SK-N-MC (cell line): Measurements from ENCODE around the gene NCOA3.

ENCODE experiments used
- DNase-seq: peaks from one replicate; pipeline ENCODE4 v3.0.0-alpha.2; 2011; ENCODE audit warnings: low read depth, low spot score
- H3K27ac ChIP-seq: fragments of 200-600 bp; sonication (generic); 2 replicates; pipeline ENCODE4 v1.5.1; 2016; ENCODE audit warnings: mixed run types
- H3K36me3 ChIP-seq: fragments of 200-600 bp; sonication (generic); 2 replicates; pipeline ENCODE4 v1.6.1; 2017; ENCODE audit warnings: antibody characterized with exemption, low read length, mixed read lengths; ENCODE audit not compliant: insufficient read depth
- H3K4me3 ChIP-seq: fragments of 200-600 bp; sonication (generic); 2 replicates; pipeline ENCODE4 v1.5.1; 2016
- H3K9ac ChIP-seq: fragments of 200-600 bp; sonication (generic); 2 replicates; pipeline ENCODE4 v1.8.0; 2017; ENCODE audit warnings: mixed run types, mixed read lengths; ENCODE audit not compliant: insufficient read length
- H3K9me3 ChIP-seq: fragments of 200-600 bp; sonication (generic); 2 replicates; pipeline ENCODE4 v1.6.1; 2017; ENCODE audit warnings: low read depth, mild to moderate bottlenecking, antibody characterized with exemption, low read length, moderate library complexity, mixed read lengths
- EZH2 ChIP-seq: fragments of 200-600 bp; sonication (generic); IDR thresholded peaks from one replicate; pipeline ENCODE4 v1.6.1; 2017; ENCODE audit warnings: antibody characterized with exemption
- FOXP2 ChIP-seq: optimal IDR thresholded peaks from 2 replicates; pipeline ENCODE3; 2011; ENCODE audit warnings: mild to moderate bottlenecking, moderate library complexity; ENCODE audit not compliant: insufficient read depth; ENCODE audit errors: extremely low read length, control extremely low read depth
- POLR2AphosphoS5 ChIP-seq: IDR thresholded peaks from 2 replicates; pipeline ENCODE4 v1.6.1; 2012; ENCODE audit warnings: mild to moderate bottlenecking, low read depth, low read length, borderline replicate concordance

The NCOA3 gene

DNA sequence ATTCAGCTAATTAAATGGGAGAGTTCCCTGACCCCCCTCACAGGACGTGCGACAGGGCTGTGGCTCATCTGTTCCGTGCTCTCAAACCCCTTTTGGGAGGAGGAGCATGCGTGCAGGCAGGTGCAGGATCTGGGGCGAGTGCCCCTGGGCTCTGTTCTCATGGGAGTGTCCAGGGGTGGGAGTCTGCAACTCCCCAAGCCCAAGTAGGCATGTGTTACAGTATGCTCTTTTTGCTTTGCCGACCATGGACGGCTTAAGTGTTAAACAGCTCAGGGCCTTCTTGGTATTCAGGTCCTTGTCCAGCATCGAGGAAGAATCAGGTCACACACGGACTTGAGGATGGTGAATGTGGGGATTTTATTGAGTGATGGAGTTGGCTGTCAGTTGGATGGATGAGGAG lies 101.6 kb downstream of the NCOA3 start:
- Histone ChIP-seq H3K9ac (no peak overlapping the region), H3K27ac (no peak overlapping the region), H3K36me3 (no peaks in the 10 kb centered on the region), H3K4me3 (no peak overlapping the region), H3K9me3 (no peaks in the 10 kb centered on the region)
- TF ChIP-seq EZH2 (no peak), FOXP2 (no peak), POLR2AphosphoS5 (no peak)
- no peak for DNase-seq

DNA sequence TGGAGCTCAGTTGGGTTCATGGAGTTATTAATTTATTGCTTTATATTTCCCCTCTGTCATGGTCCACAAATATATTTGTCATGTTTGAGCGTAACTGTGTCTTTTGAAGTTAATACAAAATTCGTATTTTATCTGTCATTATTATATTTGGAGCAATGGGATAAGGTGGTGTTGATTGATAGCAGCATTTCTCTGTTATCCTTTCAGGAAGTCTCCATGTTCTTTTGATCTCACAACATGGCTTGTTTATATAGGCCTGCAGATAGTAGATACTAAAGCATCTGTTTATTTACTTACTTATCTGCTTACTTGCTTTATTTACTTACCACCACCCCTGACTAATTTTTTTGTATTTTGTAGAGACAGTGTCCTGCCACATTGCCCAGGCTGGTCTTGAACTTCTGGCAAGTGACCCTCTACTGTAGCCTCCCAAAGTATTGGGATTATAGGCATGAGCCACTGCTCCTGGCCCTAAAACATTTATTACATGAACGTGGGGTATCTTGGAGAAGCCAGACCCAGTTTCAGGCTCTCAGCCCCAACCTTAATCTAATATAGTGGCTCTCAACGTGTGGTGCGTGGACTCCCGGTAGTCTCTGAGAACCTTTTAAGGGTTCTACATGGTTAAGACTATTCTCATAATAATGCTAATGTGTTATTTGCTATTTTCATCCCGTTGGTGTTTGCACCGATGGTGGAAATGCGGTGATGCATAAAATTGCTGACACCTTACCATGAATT lies 104.2 kb downstream of the NCOA3 start:
- H3K27ac ChIP-seq = no peak overlapping the region
- TF ChIP-seq EZH2 (no peak), POLR2AphosphoS5 (no peak), FOXP2 (no peak)
- no peaks in the 10 kb centered on the region for H3K9me3 ChIP-seq
- no peak overlapping the region for H3K9ac ChIP-seq
- H3K4me3 ChIP-seq = no peak overlapping the region
- no peaks in the 10 kb centered on the region for H3K36me3 ChIP-seq
- no peak for DNase-seq

DNA sequence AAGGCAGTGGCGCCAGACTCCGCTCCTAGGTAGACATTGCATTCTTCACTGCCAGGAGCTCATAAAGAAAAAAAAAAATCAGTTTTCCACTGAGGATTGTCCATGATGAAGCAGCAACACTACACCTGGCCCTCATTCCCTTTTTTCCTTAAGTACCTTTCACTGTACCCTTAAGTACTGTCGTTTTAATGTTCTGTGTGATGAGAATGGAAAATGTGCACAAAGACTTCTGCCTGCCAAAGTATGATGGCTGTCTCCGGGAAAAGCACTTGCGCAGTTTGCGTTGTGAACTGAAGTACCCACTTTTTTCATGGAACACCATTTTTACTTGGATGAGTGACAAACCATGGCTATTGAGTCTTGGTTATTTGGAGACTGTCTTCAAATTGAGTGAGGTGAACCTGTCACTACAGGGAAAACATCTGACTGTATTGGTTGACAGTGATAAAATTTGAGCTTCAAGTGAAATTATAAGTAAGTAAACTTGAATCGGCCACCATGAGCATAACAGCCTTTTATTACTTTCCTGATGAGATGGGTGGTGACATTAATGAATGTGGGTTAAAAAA lies 104.8 kb downstream of the NCOA3 start:
- no peaks in the 10 kb centered on the region for H3K9me3 ChIP-seq
- DNase-seq = no peak
- peak overlapping the region; percentile 81 for H3K27ac ChIP-seq
- no peaks in the 10 kb centered on the region for H3K36me3 ChIP-seq
- TF ChIP-seq EZH2 = no peak
- H3K4me3 ChIP-seq = no peak overlapping the region
- H3K9ac ChIP-seq = no peak overlapping the region

DNA sequence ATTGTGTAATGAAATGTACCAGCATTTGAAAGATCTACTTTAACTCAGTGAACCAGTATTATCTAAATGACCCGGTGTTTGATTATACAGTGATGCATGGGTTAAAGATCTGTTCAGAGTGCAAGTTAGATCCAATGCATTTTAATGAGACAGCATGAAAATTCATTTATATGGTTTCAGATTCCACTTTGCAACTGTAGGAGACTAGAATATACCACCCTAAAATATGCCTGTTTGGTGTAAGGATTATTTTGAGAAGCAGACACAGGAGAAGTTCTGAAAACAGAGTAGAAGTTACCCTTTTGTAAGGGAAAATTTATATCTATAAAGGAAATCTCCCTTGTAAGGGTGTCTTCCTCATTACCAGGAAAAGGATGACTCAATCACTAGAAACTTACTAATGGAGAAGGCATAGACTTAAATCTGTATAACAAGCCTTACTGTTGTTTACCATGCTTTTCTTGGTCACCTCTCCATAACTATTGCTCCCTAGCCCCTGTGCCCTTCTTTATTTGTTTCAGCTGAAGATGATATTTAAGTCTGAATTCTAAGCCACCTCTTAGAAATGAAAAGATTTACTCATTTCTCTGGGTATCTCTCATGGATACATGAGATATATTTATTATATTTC lies 105.4 kb downstream of the NCOA3 start:
- no peaks in the 10 kb centered on the region for H3K9me3 ChIP-seq
- no peak overlapping the region for H3K4me3 ChIP-seq
- DNase-seq = peak; percentile 32
- TF ChIP-seq EZH2 = no peak
- no peak for TF ChIP-seq FOXP2
- TF ChIP-seq POLR2AphosphoS5 = no peak
- no peak overlapping the region for H3K9ac ChIP-seq
- H3K36me3 ChIP-seq = no peaks in the 10 kb centered on the region
- peak overlapping the region; percentile 81 for H3K27ac ChIP-seq

DNA sequence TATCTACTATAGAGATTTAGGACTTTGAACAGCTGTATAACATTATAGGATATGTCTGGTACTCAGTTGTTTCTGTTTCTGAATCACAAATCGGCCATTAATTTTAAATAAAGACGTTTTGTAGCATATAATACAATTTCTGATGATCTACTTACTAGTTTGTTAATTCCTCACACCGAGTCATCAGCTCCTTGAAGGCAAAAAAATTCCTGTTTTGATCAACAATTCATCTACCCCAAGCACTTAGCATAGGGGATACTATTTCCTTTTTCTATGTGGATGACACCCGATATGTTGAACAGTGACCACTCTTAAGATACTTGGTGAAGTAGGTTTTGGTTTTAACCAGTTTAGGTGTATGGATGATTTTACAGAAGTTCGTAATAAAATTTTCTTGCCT lies 107.3 kb downstream of the NCOA3 start:
- Histone ChIP-seq H3K9me3 (no peaks in the 10 kb centered on the region), H3K27ac (no peak overlapping the region)

DNA sequence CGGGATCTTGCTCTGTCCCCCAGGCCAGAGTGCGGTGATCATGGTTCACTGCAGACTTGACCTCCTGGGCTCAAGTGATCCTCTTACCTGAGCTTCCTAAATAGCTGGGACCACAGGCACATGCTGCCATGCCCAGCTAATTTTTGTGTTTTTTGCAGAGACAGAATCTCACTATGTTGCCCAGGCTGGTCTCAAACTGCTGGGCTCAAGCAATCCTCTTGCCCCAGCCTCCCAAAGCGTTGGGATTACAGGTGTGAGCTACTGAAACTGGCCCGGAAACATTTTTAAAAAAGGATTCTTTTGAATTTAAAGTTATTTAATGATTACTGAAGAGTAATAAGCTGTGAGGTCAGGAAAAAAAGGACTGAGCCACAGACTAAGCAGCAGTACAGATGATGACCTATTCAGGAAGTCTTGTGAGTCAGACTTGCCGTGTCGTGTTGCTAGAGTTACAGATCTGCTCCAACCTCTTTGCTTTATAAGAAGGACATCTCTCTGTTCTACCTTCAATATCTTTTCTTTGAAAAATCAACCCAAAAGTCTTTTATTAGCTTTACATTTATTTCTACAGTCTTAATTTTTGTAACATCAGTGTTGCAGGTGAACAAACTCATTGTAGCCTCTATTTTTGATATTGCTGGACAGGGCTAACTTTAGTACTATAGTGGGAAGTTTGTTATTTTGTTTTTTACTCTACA lies 108.7 kb downstream of the NCOA3 start:
- no peak for TF ChIP-seq EZH2
- TF ChIP-seq FOXP2 = no peak
- TF ChIP-seq POLR2AphosphoS5 = no peak
- no peaks in the 10 kb centered on the region for H3K9me3 ChIP-seq
- no peak for DNase-seq
- no peaks in the 10 kb centered on the region for H3K36me3 ChIP-seq
- H3K4me3 ChIP-seq = no peak overlapping the region
- H3K27ac ChIP-seq = no peak overlapping the region
- H3K9ac ChIP-seq = no peak overlapping the region

More for the DNA sequence above, 107.3 kb downstream of the NCOA3 start:
- no peaks in the 10 kb centered on the region for H3K36me3 ChIP-seq
- H3K9ac ChIP-seq = no peak overlapping the region
- no peak for DNase-seq
- no peak overlapping the region for H3K4me3 ChIP-seq
- TF ChIP-seq FOXP2 (no peak), EZH2 (no peak), POLR2AphosphoS5 (no peak)

DNA sequence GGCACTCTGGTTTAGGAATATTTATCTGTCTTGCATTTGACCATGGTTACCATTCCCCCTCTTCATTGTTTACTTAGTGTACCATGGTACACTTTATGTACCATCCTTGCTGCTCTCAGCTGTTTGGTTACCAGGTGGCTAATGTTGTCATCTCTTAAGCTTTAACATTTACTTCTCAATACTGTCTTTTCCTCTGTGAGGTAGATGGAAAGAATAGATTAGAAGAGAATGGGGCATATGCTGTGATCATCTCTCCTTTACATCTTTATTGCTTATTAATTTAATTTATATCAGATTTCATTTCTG lies 109.2 kb downstream of the NCOA3 start:
- TF ChIP-seq FOXP2 = no peak
- no peak for TF ChIP-seq POLR2AphosphoS5
- no peak for TF ChIP-seq EZH2
- no peak overlapping the region for H3K4me3 ChIP-seq
- H3K9me3 ChIP-seq = no peaks in the 10 kb centered on the region
- H3K9ac ChIP-seq = no peak overlapping the region
- no peak overlapping the region for H3K27ac ChIP-seq
- no peak for DNase-seq
- no peaks in the 10 kb centered on the region for H3K36me3 ChIP-seq

DNA sequence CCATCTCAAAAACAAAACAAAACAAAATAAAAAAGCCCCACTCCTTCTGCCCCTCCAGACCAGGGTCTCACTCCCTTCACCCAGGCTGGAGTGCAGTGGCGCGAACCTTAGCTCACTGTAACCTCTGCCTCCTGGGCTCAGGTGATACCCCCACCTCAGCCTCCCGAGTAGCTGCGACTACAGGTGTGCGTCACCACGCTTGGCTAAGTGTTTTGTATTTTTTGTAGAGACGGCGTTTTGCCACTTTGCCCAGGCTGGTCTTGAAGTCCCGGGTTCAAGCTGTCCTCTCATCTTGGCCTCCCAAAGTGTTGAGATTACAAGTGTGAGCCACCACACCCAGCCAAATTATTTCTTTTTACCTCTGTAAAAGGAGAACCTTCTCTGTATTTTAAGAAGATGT lies 110.1 kb downstream of the NCOA3 start:
- TF ChIP-seq POLR2AphosphoS5 (no peak), EZH2 (no peak), FOXP2 (no peak)
- no peak overlapping the region for H3K9ac ChIP-seq
- no peak for DNase-seq
- no peaks in the 10 kb centered on the region for H3K36me3 ChIP-seq
- no peak overlapping the region for H3K4me3 ChIP-seq
- no peak overlapping the region for H3K27ac ChIP-seq
- no peaks in the 10 kb centered on the region for H3K9me3 ChIP-seq

DNA sequence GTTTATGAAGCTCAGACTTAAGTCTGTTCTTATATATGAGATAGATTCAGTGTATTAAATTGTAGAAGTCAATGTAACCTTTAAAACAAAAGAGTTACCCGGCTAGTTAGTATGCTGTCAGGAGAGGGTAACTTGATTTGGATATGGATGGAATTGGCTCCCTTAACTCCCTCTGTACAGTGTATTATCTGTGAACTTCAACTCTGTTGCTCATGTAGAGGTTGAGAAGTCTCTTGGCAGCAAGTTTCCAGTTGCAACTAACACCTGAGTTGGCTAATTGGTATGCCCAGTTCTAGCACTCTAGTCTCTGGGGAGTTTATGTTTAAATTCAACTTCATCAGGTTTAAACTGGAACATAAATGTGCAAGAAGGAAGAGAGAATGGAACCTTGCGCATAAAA lies 111.0 kb downstream of the NCOA3 start:
- no peaks in the 10 kb centered on the region for H3K9me3 ChIP-seq
- H3K4me3 ChIP-seq = no peak overlapping the region
- no peak overlapping the region for H3K27ac ChIP-seq
- no peak for DNase-seq
- no peaks in the 10 kb centered on the region for H3K36me3 ChIP-seq
- TF ChIP-seq POLR2AphosphoS5 (no peak), EZH2 (no peak), FOXP2 (no peak)
- H3K9ac ChIP-seq = no peak overlapping the region
